A549 treated with AZD9567 at 1 μM for 4 hours (cell line): Measurements from ENCODE around the gene OR1M1. TPM values are rescaled to one million over a fixed set of nuclear protein-coding genes. Genes with fewer than 3 reads are reported as not detected.

Source experiments
- total RNA-seq: library from RNA; stranded (reverse); fragments of 200-300 nt; extraction: Qiagen RNA extraction; gene quantifications from 5 replicates; pipeline ENCODE4 v1.2.3, GENCODE V29; 2022; ENCODE audit not compliant: insufficient read depth

The OR1M1 gene, protein sequence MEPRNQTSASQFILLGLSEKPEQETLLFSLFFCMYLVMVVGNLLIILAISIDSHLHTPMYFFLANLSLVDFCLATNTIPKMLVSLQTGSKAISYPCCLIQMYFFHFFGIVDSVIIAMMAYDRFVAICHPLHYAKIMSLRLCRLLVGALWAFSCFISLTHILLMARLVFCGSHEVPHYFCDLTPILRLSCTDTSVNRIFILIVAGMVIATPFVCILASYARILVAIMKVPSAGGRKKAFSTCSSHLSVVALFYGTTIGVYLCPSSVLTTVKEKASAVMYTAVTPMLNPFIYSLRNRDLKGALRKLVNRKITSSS
- not detected in 5 replicates for total RNA-seq

DNA sequence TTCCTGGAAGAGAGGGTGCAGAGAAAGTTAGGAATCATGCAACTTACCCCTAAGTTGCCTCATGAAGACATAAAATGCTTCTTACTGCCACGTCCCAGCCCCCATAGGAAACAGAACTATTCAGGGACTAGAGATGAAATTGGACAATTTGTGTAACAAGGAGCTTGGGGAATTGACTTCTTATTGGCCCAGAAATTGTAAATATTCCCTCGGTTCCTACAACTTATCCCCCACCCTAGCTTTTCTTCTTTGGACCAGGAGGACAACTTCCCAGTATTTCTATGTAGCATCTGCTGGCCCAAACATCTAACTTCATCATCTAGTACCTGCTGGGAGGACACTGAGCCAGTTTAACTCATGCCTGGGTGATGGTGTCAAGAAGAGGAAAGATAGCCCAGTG is at the start of gene OR1M1:
OR1M1 (plus strand) TSS at position 301 of the 400 bp plus-strand sequence. CDS start 6,184 bp downstream, outside the sequence.

DNA sequence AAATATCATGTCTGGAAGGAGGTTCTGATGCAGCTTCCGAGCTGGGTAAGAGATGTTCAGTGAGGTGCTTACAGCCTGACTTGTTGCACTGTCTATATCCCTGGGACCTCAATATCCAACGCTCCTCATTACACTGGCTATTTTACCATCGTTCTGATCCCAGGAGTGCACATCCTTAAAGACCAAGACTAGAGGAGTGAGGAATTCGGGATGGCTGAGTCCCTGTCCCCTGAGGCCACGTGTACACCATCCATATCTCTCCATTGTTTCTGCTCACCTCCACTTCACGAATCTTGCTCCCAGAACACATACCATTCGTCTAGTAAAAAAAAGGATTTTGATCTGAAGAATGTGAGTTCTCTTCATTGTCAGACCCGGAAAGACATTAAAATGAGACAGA is 20.5 kb downstream of the OR1M1 start, which contains the start of gene OR7G2:
OR7G2 (minus strand) TSS at position 101 of the 400 bp plus-strand sequence. CDS start 4,232 bp downstream, outside the sequence.

DNA sequence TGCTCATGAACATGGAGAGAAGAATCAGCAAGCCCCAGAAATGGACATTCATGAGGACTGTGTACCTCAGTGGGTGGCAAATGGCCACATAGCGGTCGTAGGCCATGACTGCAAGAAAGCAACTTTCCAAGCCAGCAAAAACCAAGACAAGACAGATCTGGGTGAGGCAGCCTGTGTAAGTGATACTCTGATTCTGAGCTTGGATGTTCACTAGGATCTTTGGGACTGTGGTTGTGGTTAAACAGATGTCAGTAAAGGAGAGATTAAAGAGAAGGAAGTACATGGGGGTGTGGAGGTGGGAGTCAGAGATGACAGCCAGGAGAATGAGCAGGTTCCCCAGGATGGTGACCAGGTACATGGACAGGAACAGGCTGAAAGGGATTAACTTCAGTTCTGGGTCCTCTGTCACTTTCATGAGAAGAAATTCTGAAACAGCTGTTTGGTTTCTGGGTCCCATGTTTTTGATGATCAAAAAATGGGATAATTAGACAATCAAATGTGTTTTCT is 28.5 kb downstream of the OR1M1 start, which contains the start of gene OR7G1:
OR7G1 (minus strand) TSS at position 457 of the 507 bp plus-strand sequence; CDS start at position 457, 0 bp downstream.

DNA sequence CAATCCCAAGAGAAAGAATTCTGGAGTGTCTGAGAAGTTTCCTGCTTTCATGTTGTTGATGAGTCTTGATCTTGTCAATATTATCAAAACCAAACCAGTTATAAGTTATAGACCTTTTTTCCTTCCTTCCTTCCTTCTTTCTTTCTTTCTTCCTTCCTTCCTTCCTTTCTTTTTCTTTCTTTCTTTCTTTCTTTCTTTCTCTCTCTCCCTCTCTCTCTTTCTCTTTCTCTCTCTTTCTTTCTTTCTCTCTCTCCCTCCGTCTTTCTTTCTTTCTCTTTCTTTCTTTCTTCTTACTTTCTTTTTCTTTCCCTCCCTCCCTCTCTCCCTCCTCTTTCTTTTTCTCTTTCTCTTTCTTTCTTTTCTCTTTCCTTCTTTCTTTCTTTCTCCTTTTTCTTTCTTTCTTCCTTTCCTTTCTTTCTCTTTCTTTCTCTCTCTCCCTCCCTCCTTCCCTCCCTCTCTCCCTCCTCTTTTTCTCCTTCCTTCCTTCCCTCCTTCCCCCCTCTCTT is 40.1 kb downstream of the OR1M1 start, which contains the start of gene OR7G3:
OR7G3 (minus strand) TSS at position 51 of the 506 bp plus-strand sequence; CDS start at position 51, 0 bp downstream.

DNA sequence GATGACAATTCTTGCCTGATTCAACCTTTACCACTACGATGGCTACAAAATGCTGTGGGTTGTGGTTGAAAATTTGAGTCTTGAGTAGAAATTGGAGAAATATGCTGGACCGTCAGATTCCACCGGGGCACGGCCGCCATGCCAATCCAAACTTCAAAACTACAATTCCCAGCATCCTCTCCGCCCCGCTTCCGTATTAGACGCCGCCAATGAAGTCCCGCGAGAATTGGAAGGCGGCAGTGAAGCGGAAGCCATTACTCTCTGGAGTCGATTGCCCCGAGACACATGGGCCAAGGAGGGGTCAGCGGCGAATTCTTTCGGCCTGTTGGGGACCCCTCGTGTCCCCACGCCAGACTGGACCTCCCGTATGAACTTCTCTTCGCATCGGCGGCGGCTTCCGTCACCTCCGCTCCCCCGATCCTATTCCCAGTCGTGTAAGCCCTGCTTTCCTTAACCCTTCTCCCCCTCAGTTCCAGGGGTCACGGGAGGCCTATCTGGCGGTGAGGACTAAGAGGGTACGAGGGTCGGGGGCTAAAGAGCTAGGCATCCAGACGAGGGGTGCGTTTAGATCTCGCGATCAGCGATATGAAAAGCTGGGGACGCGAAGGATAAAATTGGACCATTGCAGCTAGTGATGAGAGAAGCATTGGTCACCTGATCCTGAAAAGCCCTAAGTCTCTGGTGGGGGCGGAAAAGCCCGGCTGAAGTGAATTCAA is 53.5 kb downstream of the OR1M1 start, which contains the start of gene ZNF317:
ZNF317 (plus strand) TSS at position 239 of the 716 bp plus-strand sequence. CDS start 15,620 bp downstream, outside the sequence.

Other genes starting within 250 kb of the OR1M1 start
- gene MUC16, start 76.7 kb upstream of the OR1M1 start, total RNA-seq: 0.01 to 0.18 TPM (median 0.03 TPM) in 4 of 5 replicates, not detected in the other
- not detected in 5 replicates for gene OR7G2, start 20.4 kb downstream of the OR1M1 start, total RNA-seq
- gene OR7G1, start 28.7 kb downstream of the OR1M1 start, total RNA-seq: not detected in 5 replicates
- gene OR7G3, start 39.9 kb downstream of the OR1M1 start, total RNA-seq: not detected in 5 replicates
- gene ZNF317, start 53.3 kb downstream of the OR1M1 start, total RNA-seq: 15.9 to 19.9 TPM (median 18.5 TPM) in 5 replicates
- gene OR7D2, start 91.9 kb downstream of the OR1M1 start, total RNA-seq: not detected in 5 replicates
- not detected in 5 replicates for gene OR7D4, start 132.5 kb downstream of the OR1M1 start, total RNA-seq
- gene OR7E24, start 163.9 kb downstream of the OR1M1 start, total RNA-seq: not detected in 5 replicates
- 0.82 to 1.7 TPM (median 1.2 TPM) in 5 replicates for gene ZNF699, start 222.8 kb downstream of the OR1M1 start, total RNA-seq
- gene ZNF559, start 237.1 kb downstream of the OR1M1 start, total RNA-seq: 1.8 to 4.5 TPM (median 4.4 TPM) in 5 replicates